Right atrium auricular region (tissue), 2 donors: ENCODE measurements around the gene WDR35. TPM values are rescaled to one million over a fixed set of nuclear protein-coding genes. Genes with fewer than 3 reads are reported as not detected.
A peak's percentile ranks its signal among the peaks of the same experiment; 100 is the strongest.

Source experiments
- DNase-seq: peaks from one replicate; pipeline ENCODE4 v3.0.0-alpha.2; 2019; ENCODE audit warnings: low spot score
- H3K27ac ChIP-seq, 2 donors: fragments of 200-600 bp; sonication (generic); 1 replicate in 1 of 2; 2 replicates in 1 of 2; pipeline ENCODE4 v1.5.1; 2016 to 2019
- H3K27me3 ChIP-seq, 2 donors: fragments of 200-600 bp; sonication (generic); one replicate each; pipeline versions ENCODE4 v1.5.1 to v1.6.0; 2017 to 2019
- H3K36me3 ChIP-seq: fragments of 200-600 bp; sonication (generic); one replicate; pipeline ENCODE4 v1.5.1; 2016
- H3K4me1 ChIP-seq, 2 donors: fragments of 200-600 bp; sonication (generic); one replicate each; pipeline versions ENCODE4 v1.5.1 to v1.6.0; 2017 to 2019
- H3K4me3 ChIP-seq, 2 donors: fragments of 200-600 bp; sonication (generic); 1 replicate in 1 of 2; 2 replicates in 1 of 2; pipeline ENCODE4 v1.5.1; 2017 to 2019; ENCODE audit warnings: mild to moderate bottlenecking in 1 of 2, moderate library complexity in 1 of 2
- H3K9me3 ChIP-seq, 2 donors: fragments of 200-600 bp; sonication (generic); one replicate each; pipeline ENCODE4 v1.5.1; 2019
- CTCF ChIP-seq, 2 donors: fragments of 200-600 bp; sonication (generic); IDR thresholded peaks; one replicate each; pipeline ENCODE4 v1.5.1; 2019; ENCODE audit warnings: antibody characterized with exemption in 2 of 2
- total RNA-seq, 2 donors: library from RNA; depleted of rRNA; stranded (reverse); fragments of >200 nt; gene quantifications; one replicate each; pipeline ENCODE4 v1.1.0, GENCODE V29; 2016

The WDR35 gene
- total RNA-seq, 2 donors from 2014 or later, result 4.1 to 5.0 TPM

GRCh38 chr2:19863303-19864041, 126.4 kb downstream of the WDR35 start:
- no peaks in the 10 kb centered on the region for H3K36me3 ChIP-seq
- TF ChIP-seq CTCF (IDR thresholded peaks at IDR 0.05), result peak; percentile 87 to 98
- peaks cover 0 to 11% of the 10 kb centered on the region in 2 donors for H3K4me1 ChIP-seq
- no peaks in the 10 kb centered on the region for H3K27me3 ChIP-seq
- peak overlapping the region in 1 of 2 donors; percentile 9 for H3K27ac ChIP-seq
- H3K9me3 ChIP-seq, result no peaks in the 10 kb centered on the region
- peak; percentile 82 for DNase-seq
- H3K4me3 ChIP-seq, result peak overlapping the region in 1 of 2 donors; percentile 33

DNA sequence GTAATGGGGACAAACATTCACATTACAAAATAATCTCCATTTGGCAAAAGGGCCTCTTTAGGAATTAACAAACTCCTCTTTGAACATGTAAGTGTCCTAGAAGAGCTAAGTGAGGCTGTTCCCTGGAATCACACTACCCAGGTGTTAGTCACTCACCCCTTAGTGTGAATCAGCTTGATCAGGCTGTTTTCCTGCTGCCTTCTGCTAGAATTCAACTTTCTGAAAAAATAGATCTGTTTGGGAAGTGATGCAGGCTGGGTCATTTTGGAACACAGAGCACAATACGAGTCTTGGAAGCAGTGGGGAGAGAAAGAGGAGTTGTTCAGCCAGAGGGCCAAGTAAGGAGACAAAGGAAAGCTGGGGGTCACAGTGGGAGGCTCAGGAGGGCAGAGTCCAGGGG, 128.1 kb downstream of the WDR35 start:
- Histone ChIP-seq H3K27me3 (no peaks in the 10 kb centered on the region), H3K9me3 (no peaks in the 10 kb centered on the region), H3K4me1 (peaks cover 0 to 9% of the 10 kb centered on the region in 2 donors), H3K27ac (no peak overlapping the region), H3K4me3 (no peak overlapping the region), H3K36me3 (no peaks in the 10 kb centered on the region)
- DNase-seq, result no peak
- TF ChIP-seq CTCF (IDR thresholded peaks at IDR 0.05), result no peak

Other genes starting within 250 kb of the WDR35 start
- gene TTC32, start 88.1 kb downstream of the WDR35 start, total RNA-seq, result 1 to 10 TPM; 3.7 to 6.6 TPM
- gene MATN3, start 22.6 kb upstream of the WDR35 start, total RNA-seq, result not detected
- 100 to 1,000 TPM; 145 TPM for gene LAPTM4A, start 61.5 kb upstream of the WDR35 start, total RNA-seq
- gene SDC1, start 235.0 kb upstream of the WDR35 start, total RNA-seq, result under 1 TPM in 1 of 2 donors, not detected in 1; 0.24 TPM